AG04449 (cell line): ENCODE results near the gene PLEKHG2.
A peak's percentile ranks its signal among the peaks of the same experiment; 100 is the strongest.
"Not testable (repeated sequence)": the region's sequence is repeated elsewhere in the genome, so short reads cannot be mapped to it uniquely, and the experiment has no call there.

Source experiments
- CTCF ChIA-PET: fragments of 350-600 bp; formaldehyde crosslinking; extraction: SDS; loops from one replicate; lab custom pipeline; 2021; ENCODE audit warnings: antibody characterized with exemption; lab: Yijun Ruan, JAX
- POLR2A ChIA-PET: fragments of 400-600, 350-600 bp; formaldehyde crosslinking; extraction: SDS; loops from one replicate; lab custom pipeline; 2020; ENCODE audit warnings: antibody characterized with exemption, inconsistent platforms; lab: Yijun Ruan, JAX
- DNase-seq: peaks from one replicate; pipeline ENCODE4 v3.0.0-alpha.2; 2010; ENCODE audit warnings: low read depth, low spot score
- H3K4me3 ChIP-seq: 2 replicates; pipeline ENCODE4 v1.5.1; 2011; ENCODE audit warnings: low read depth, mild to moderate bottlenecking, control low read depth, low read length
- CTCF ChIP-seq: IDR thresholded peaks from one replicate; pipeline ENCODE4 v1.5.1; 2011; ENCODE audit warnings: mild to moderate bottlenecking, moderate library complexity, low read length, control low read depth, inconsistent platforms; ENCODE audit not compliant: insufficient read depth; ENCODE audit errors: missing control alignments

Gene PLEKHG2

GRCh38 chr19:39446365-39447084 is 34.1 kb downstream of the PLEKHG2 start:
- no peak for DNase-seq
- ChIA-PET CTCF (interaction anchor here (4.3 kb wide), 1 partner anchor 28 kb away, joined by 17 read pairs; no protein-coding TSS in a partner anchor), POLR2A (interaction anchor here (1.4 kb wide), 1 partner anchor 11 kb away, joined by 6 read pairs; the partner anchor contains the start of gene RPS16)
- no peak for TF ChIP-seq CTCF
- H3K4me3 ChIP-seq, result peak overlapping the region; percentile 99

- CTCF ChIA-PET, result interaction anchor here (0.9 to 4.3 kb wide), 4 partner anchors 11 to 85 kb away, joined by 3 to 17 read pairs (median 4); partner anchors contain the start of gene EID2B
- no peak overlapping the region for H3K4me3 ChIP-seq
- DNase-seq, result no peak
- POLR2A ChIA-PET, result interaction anchor here (1.2 kb wide), 1 partner anchor 12 kb away, joined by 4 read pairs; the partner anchor contains the start of gene RPS16
- no peak for TF ChIP-seq CTCF
Measured at GRCh38 chr19:39448271-39448670, 35.8 kb downstream of the PLEKHG2 start.

DNA sequence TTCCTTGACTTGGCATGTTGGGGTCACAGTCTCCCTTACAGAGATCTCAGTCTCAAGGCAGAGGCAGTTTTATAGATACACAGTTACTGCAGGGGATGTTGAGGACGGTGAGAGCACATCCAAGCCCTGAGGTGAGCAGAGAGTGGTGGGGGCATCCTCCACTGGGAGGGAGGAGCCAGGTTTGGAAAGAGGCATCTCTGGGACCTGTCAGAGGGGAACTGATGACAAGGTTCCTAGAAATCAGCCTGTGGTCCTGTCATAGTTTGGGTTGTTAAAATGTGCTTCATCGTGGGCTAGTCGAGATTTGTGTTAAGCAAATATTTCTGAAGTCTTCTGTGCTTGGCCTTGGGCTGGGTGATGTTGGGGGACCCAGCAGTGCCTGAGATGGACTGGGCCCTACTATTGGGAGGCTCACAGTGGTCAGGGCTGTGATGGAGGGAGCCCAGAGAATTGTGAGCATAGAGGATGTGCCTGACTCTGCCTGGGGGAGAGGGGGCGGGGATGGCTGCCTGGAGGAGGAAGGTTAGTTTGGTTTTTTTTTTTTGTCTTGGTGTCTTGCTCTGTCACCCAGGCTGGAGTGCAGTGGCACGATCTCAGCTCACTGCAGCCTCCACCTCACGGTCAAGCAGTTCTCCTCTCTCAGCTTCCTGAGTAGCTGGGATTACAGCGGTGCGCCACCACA is 36.8 kb downstream of the PLEKHG2 start:
- ChIA-PET CTCF (interaction anchor here (1.0 kb wide), 1 partner anchor 83 kb away, joined by 3 read pairs; the partner anchor contains the start of gene EID2B), POLR2A (interaction anchor here (0.6 kb wide), 1 partner anchor 14 kb away, joined by 3 read pairs; no protein-coding TSS in a partner anchor)
- TF ChIP-seq CTCF, result no peak
- H3K4me3 ChIP-seq, result no peak overlapping the region
- no peak for DNase-seq

- H3K4me3 ChIP-seq, CTCF ChIA-PET, POLR2A ChIA-PET, DNase-seq: not testable (repeated sequence)
Measured at GRCh38 chr19:39451257-39451656, 38.8 kb downstream of the PLEKHG2 start.

GRCh38 chr19:39463403-39463802 is 50.9 kb downstream of the PLEKHG2 start:
- CTCF ChIA-PET, result interaction anchor here (0.6 to 5.8 kb wide), 4 partner anchors 12 to 69 kb away, joined by 3 to 57 read pairs (median 4); partner anchors contain the start of gene EID2B
- TF ChIP-seq CTCF, result no peak

DNA sequence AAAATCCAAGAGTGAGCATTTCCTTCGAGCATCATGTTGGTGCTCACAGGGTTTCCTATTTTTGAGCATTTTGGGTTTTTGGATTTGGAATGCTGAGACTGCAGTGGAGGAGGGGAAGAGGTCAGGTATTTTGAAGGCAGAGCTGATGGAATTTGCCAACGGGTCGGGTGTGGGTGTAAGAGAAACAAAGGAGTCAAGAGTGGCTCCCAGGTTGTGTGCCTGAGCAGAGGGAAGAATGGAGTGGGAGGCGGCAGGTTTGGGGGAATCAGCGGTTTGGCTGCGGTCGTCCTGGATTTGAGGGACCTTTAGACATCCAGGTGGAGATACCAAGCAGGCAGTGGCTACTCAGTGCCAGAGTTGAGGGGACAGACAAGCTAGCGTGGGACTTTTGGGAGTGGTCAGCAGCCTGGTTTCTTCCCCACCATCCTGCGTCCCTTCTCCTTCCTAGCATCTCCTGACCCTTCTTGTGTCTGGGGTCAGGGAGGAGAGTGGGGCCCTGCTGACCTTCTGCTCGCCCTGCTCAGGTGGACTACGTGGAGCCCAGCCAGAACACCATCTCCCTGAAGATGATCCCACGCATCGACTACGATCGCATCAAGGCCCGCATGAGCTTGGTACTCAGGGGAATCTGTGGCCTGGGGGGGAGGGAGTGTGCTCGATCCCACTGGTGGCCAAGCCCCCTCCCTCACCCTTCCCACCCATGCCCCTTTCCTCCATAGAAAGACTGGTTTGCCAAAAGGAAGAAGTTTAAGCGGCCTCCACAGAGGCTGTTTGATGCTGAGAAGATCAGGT is 53.7 kb downstream of the PLEKHG2 start:
- ChIA-PET CTCF (interaction anchor here (2.9 to 5.8 kb wide), 2 partner anchors 9 to 67 kb away, joined by 9 to 57 read pairs; partner anchors contain the start of gene EID2B), POLR2A (no interaction called here)
- DNase-seq, result no peak
- TF ChIP-seq CTCF, result no peak
- no peak overlapping the region for H3K4me3 ChIP-seq

More at GRCh38 chr19:39463403-39463802, 50.9 kb downstream of the PLEKHG2 start:
- no peak overlapping the region for H3K4me3 ChIP-seq
- POLR2A ChIA-PET, result interaction anchor here (0.6 kb wide), 1 partner anchor 21 kb away, joined by 4 read pairs; no protein-coding TSS in a partner anchor
- no peak for DNase-seq
